ENCODE measurements around the gene CROT.

CROT gene

GRCh38 chr7:87347664-87348063 lies 2.2 kb downstream of the CROT start:
- H3K27ac ChIP-seq = no peak overlapping the region
- TF ChIP-seq POLR2AphosphoS5 (IDR thresholded peaks at IDR 0.05; ENCODE audit: borderline replicate concordance, low read depth, low read length) = no peak
- no peak for TF ChIP-seq FOXP2 (optimal IDR thresholded peaks at IDR 0.05; ENCODE audit: control extremely low read depth, extremely low read length, insufficient read depth)
- H3K9ac ChIP-seq (ENCODE audit: insufficient read length) = no peak overlapping the region
- no peaks in the 10 kb centered on the region for H3K9me3 ChIP-seq (ENCODE audit: low read depth, low read length)
- DNase-seq (ENCODE audit: low read depth, low spot score) = no peak
- no peak overlapping the region for H3K4me3 ChIP-seq
- peaks cover 15% of the 10 kb centered on the region for H3K36me3 ChIP-seq (ENCODE audit: insufficient read depth, low read length)

- H3K27ac ChIP-seq = no peak overlapping the region
- no peak overlapping the region for H3K9ac ChIP-seq (ENCODE audit: insufficient read length)
- peaks cover 12% of the 10 kb centered on the region for H3K9me3 ChIP-seq (ENCODE audit: low read depth, low read length)
- peaks cover 38% of the 10 kb centered on the region for H3K36me3 ChIP-seq (ENCODE audit: insufficient read depth, low read length)
- TF ChIP-seq POLR2AphosphoS5 (IDR thresholded peaks at IDR 0.05; ENCODE audit: borderline replicate concordance, low read depth, low read length) = no peak
- TF ChIP-seq FOXP2 (optimal IDR thresholded peaks at IDR 0.05; ENCODE audit: control extremely low read depth, extremely low read length, insufficient read depth) = no peak
- no peak for TF ChIP-seq EZH2 (IDR thresholded peaks at IDR 0.05)
- no peak for DNase-seq (ENCODE audit: low read depth, low spot score)
- no peak overlapping the region for H3K4me3 ChIP-seq
These were observed 9.3 kb downstream of the CROT start for GRCh38 chr7:87354749-87355148.

GRCh38 chr7:87356448-87356847 lies 11.0 kb downstream of the CROT start:
- Histone ChIP-seq H3K36me3 (ENCODE audit: insufficient read depth, low read length) (peaks cover 36% of the 10 kb centered on the region), H3K9ac (ENCODE audit: insufficient read length) (no peak overlapping the region), H3K9me3 (ENCODE audit: low read depth, low read length) (peaks cover 12% of the 10 kb centered on the region), H3K27ac (no peak overlapping the region), H3K4me3 (no peak overlapping the region)
- no peak for TF ChIP-seq POLR2AphosphoS5 (IDR thresholded peaks at IDR 0.05; ENCODE audit: borderline replicate concordance, low read depth, low read length)
- TF ChIP-seq FOXP2 (optimal IDR thresholded peaks at IDR 0.05; ENCODE audit: control extremely low read depth, extremely low read length, insufficient read depth) = no peak
- no peak for TF ChIP-seq EZH2 (IDR thresholded peaks at IDR 0.05)
- DNase-seq (ENCODE audit: low read depth, low spot score) = no peak

- peaks cover 12% of the 10 kb centered on the region for H3K36me3 ChIP-seq (ENCODE audit: insufficient read depth, low read length)
- H3K9me3 ChIP-seq (ENCODE audit: low read depth, low read length) = 0 out of 2 replicates have a peak, but pooled peaks cover 3% of the 10 kb centered on the region
- DNase-seq (ENCODE audit: low read depth, low spot score) = no peak
- H3K4me3 ChIP-seq = no peak overlapping the region
- H3K27ac ChIP-seq = no peak overlapping the region
- no peak for TF ChIP-seq POLR2AphosphoS5 (IDR thresholded peaks at IDR 0.05; ENCODE audit: borderline replicate concordance, low read depth, low read length)
- no peak for TF ChIP-seq EZH2 (IDR thresholded peaks at IDR 0.05)
- no peak for TF ChIP-seq FOXP2 (optimal IDR thresholded peaks at IDR 0.05; ENCODE audit: control extremely low read depth, extremely low read length, insufficient read depth)
- H3K9ac ChIP-seq (ENCODE audit: insufficient read length) = no peak overlapping the region
These were observed 13.9 kb downstream of the CROT start for GRCh38 chr7:87359366-87359765.

- Histone ChIP-seq H3K9ac (ENCODE audit: insufficient read length) (no peak overlapping the region), H3K9me3 (ENCODE audit: low read depth, low read length) (no peaks in the 10 kb centered on the region), H3K27ac (no peak overlapping the region), H3K36me3 (ENCODE audit: insufficient read depth, low read length) (peaks cover 5% of the 10 kb centered on the region; the same call in 1 of the 2 replicates), H3K4me3 (no peak overlapping the region)
- DNase-seq (ENCODE audit: low read depth, low spot score) = no peak
- TF ChIP-seq FOXP2 (optimal IDR thresholded peaks at IDR 0.05; ENCODE audit: control extremely low read depth, extremely low read length, insufficient read depth) = no peak
These were observed 15.9 kb downstream of the CROT start for GRCh38 chr7:87361320-87361719.

- Histone ChIP-seq H3K9me3 (ENCODE audit: low read depth, low read length) (no peaks in the 10 kb centered on the region), H3K36me3 (ENCODE audit: insufficient read depth, low read length) (no peaks in the 10 kb centered on the region), H3K9ac (ENCODE audit: insufficient read length) (no peak overlapping the region), H3K4me3 (no peak overlapping the region), H3K27ac (no peak overlapping the region)
- no peak for DNase-seq (ENCODE audit: low read depth, low spot score)
- TF ChIP-seq EZH2 (IDR thresholded peaks at IDR 0.05) = no peak
- no peak for TF ChIP-seq POLR2AphosphoS5 (IDR thresholded peaks at IDR 0.05; ENCODE audit: borderline replicate concordance, low read depth, low read length)
- TF ChIP-seq FOXP2 (optimal IDR thresholded peaks at IDR 0.05; ENCODE audit: control extremely low read depth, extremely low read length, insufficient read depth) = no peak
These were observed 17.9 kb downstream of the CROT start for GRCh38 chr7:87363342-87363741.

GRCh38 chr7:87364246-87364645 lies 18.8 kb downstream of the CROT start:
- no peaks in the 10 kb centered on the region for H3K9me3 ChIP-seq (ENCODE audit: low read depth, low read length)
- no peaks in the 10 kb centered on the region for H3K36me3 ChIP-seq (ENCODE audit: insufficient read depth, low read length)
- DNase-seq (ENCODE audit: low read depth, low spot score) = no peak
- no peak overlapping the region for H3K9ac ChIP-seq (ENCODE audit: insufficient read length)
- no peak overlapping the region for H3K27ac ChIP-seq
- TF ChIP-seq EZH2 (IDR thresholded peaks at IDR 0.05) (no peak), POLR2AphosphoS5 (IDR thresholded peaks at IDR 0.05; ENCODE audit: borderline replicate concordance, low read depth, low read length) (no peak), FOXP2 (optimal IDR thresholded peaks at IDR 0.05; ENCODE audit: control extremely low read depth, extremely low read length, insufficient read depth) (no peak)
- H3K4me3 ChIP-seq = no peak overlapping the region

GRCh38 chr7:87369216-87369615 lies 23.8 kb downstream of the CROT start:
- H3K36me3 ChIP-seq (ENCODE audit: insufficient read depth, low read length) = no peaks in the 10 kb centered on the region
- DNase-seq (ENCODE audit: low read depth, low spot score) = no peak
- TF ChIP-seq EZH2 (IDR thresholded peaks at IDR 0.05) = no peak
- TF ChIP-seq FOXP2 (optimal IDR thresholded peaks at IDR 0.05; ENCODE audit: control extremely low read depth, extremely low read length, insufficient read depth) = no peak
- no peak for TF ChIP-seq POLR2AphosphoS5 (IDR thresholded peaks at IDR 0.05; ENCODE audit: borderline replicate concordance, low read depth, low read length)
- no peak overlapping the region for H3K9ac ChIP-seq (ENCODE audit: insufficient read length)
- no peak overlapping the region for H3K4me3 ChIP-seq
- no peak overlapping the region for H3K27ac ChIP-seq
- no peaks in the 10 kb centered on the region for H3K9me3 ChIP-seq (ENCODE audit: low read depth, low read length)

- H3K27ac ChIP-seq = peak overlapping the region; percentile 1; the same call in 1 of the 2 replicates
- no peak overlapping the region for H3K9ac ChIP-seq (ENCODE audit: insufficient read length)
- TF ChIP-seq FOXP2 (optimal IDR thresholded peaks at IDR 0.05; ENCODE audit: control extremely low read depth, extremely low read length, insufficient read depth) (no peak), EZH2 (IDR thresholded peaks at IDR 0.05) (no peak), POLR2AphosphoS5 (IDR thresholded peaks at IDR 0.05; ENCODE audit: borderline replicate concordance, low read depth, low read length) (no peak)
- no peak overlapping the region for H3K4me3 ChIP-seq
- no peaks in the 10 kb centered on the region for H3K36me3 ChIP-seq (ENCODE audit: insufficient read depth, low read length)
- peak; percentile 6 for DNase-seq (ENCODE audit: low read depth, low spot score)
- no peaks in the 10 kb centered on the region for H3K9me3 ChIP-seq (ENCODE audit: low read depth, low read length)
These were observed 25.3 kb downstream of the CROT start for GRCh38 chr7:87370660-87371180.
